ENCODE measurements around the gene ALX3.

ALX3 gene

DNA sequence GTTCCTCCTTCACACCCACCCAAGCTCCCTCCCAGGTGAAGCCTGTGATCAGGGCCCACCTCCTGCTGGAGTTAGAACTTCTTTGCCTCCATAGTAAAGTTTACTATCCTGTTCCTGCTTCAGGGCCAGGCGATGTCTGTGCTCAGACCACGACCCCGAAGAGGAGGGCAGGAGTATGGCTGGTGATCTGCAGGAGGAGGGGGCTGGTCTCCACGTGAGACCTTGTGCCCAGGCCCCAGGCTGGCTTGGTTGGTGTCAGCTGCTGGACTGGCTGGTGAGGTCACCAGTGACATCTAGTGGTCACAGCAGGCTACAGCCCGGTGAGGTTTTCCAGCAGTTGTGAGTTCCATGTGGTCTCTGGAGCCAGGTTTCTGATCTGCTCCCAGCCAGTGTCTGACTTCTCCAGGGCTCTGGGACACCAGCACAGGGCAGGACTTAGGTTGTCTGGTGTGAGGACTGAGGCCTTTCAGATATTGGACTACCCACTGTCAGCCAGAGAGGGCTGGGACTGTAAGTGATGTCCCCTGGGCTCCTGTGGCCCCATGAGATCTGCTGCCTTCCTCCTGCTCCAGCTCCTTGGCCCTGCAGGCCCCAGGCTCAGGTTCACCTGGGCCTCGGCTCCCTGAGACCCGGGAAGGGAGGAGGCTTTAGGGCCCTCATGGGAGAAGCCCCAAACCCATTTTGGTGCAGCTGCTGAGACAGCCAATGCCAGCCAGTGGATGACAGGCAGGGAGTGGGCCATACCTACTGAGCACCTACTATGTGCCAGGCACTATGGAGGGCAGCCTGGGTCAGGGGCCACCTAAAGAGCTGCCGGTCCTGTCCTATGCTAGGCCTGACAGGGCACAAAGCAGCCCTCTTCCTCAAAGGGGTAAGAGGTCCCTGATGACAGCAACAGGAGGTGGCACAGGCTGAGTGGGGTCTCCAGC lies 35.8 kb upstream of the ALX3 start:
- TF ChIP-seq, protein P1, sequence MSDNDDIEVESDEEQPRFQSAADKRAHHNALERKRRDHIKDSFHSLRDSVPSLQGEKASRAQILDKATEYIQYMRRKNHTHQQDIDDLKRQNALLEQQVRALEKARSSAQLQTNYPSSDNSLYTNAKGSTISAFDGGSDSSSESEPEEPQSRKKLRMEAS (IDR thresholded peaks at IDR 0.05; ENCODE audit: low read depth, low read length), result peak; percentile 87
- TF ChIP-seq MYC (IDR thresholded peaks at IDR 0.05; ENCODE audit: low read depth, low read length) (peak; percentile 88), CTCF (IDR thresholded peaks at IDR 0.05; ENCODE audit: low read depth, low read length) (peak; percentile 90), POLR2A (IDR thresholded peaks at IDR 0.05; ENCODE audit: extremely low read depth, insufficient read length) (no peak)
- peak; percentile 78 for DNase-seq (ENCODE audit: low read depth)

GRCh38 chr1:110102081-110102480 lies 31.6 kb upstream of the ALX3 start:
- DNase-seq (ENCODE audit: low read depth), result peak; percentile 75
- no peak for TF ChIP-seq POLR2A (IDR thresholded peaks at IDR 0.05; ENCODE audit: extremely low read depth, insufficient read length)
- TF ChIP-seq, protein P1 (IDR thresholded peaks at IDR 0.05; ENCODE audit: low read depth, low read length), result no peak
- no peak for TF ChIP-seq CTCF (IDR thresholded peaks at IDR 0.05; ENCODE audit: low read depth, low read length)
- no peak for TF ChIP-seq MYC (IDR thresholded peaks at IDR 0.05; ENCODE audit: low read depth, low read length)
- H3K4me3 ChIP-seq (ENCODE audit: low read depth, low read length), result no peak overlapping the region

More for the DNA sequence above, 35.8 kb upstream of the ALX3 start:
- no peak overlapping the region for H3K4me3 ChIP-seq (ENCODE audit: low read depth, low read length)

DNA sequence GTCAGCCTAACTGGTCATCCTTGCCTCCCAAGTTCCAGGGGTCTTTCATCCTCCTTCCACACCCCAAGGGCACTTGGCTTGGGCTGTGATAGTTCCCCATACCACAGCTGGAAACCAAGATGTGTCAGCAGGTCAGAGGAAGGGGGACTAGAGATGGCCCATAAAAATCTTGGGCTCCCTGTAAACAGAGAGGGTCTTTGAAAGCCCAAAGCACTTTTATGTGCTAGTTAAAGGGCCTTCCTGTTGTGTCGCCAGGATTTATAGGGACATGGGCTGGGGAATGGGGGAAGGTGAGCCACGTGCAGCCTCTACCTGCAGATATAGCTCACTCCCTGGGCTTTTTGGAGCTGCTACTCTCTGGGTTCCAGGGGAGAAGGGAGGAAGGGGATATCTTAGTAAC lies 29.9 kb upstream of the ALX3 start:
- TF ChIP-seq CTCF (IDR thresholded peaks at IDR 0.05; ENCODE audit: low read depth, low read length), result no peak
- no peak for TF ChIP-seq MYC (IDR thresholded peaks at IDR 0.05; ENCODE audit: low read depth, low read length)
- TF ChIP-seq, protein P1 (IDR thresholded peaks at IDR 0.05; ENCODE audit: low read depth, low read length), result no peak
- TF ChIP-seq POLR2A (IDR thresholded peaks at IDR 0.05; ENCODE audit: extremely low read depth, insufficient read length), result no peak
- H3K4me3 ChIP-seq (ENCODE audit: low read depth, low read length), result no peak overlapping the region
- DNase-seq (ENCODE audit: low read depth), result no peak

- DNase-seq (ENCODE audit: low read depth), result no peak
These were observed 28.0 kb upstream of the ALX3 start for GRCh38 chr1:110098222-110099026.

More at GRCh38 chr1:110098222-110099026, 28.0 kb upstream of the ALX3 start:
- no peak for TF ChIP-seq MYC (IDR thresholded peaks at IDR 0.05; ENCODE audit: low read depth, low read length)
- TF ChIP-seq POLR2A (IDR thresholded peaks at IDR 0.05; ENCODE audit: extremely low read depth, insufficient read length), result no peak
- TF ChIP-seq, protein P1 (IDR thresholded peaks at IDR 0.05; ENCODE audit: low read depth, low read length), result no peak
- TF ChIP-seq CTCF (IDR thresholded peaks at IDR 0.05; ENCODE audit: low read depth, low read length), result no peak
- no peak overlapping the region for H3K4me3 ChIP-seq (ENCODE audit: low read depth, low read length)
